SK-N-MC (cell line): ENCODE measurements around the gene RIN3.

ENCODE experiments used
- DNase-seq: peaks from one replicate; pipeline ENCODE4 v3.0.0-alpha.2; 2011; ENCODE audit warnings: low read depth, low spot score
- H3K27ac ChIP-seq: fragments of 200-600 bp; sonication (generic); 2 replicates; pipeline ENCODE4 v1.5.1; 2016; ENCODE audit warnings: mixed run types
- H3K36me3 ChIP-seq: fragments of 200-600 bp; sonication (generic); 2 replicates; pipeline ENCODE4 v1.6.1; 2017; ENCODE audit warnings: antibody characterized with exemption, low read length, mixed read lengths; ENCODE audit not compliant: insufficient read depth
- H3K4me3 ChIP-seq: fragments of 200-600 bp; sonication (generic); 2 replicates; pipeline ENCODE4 v1.5.1; 2016
- H3K9ac ChIP-seq: fragments of 200-600 bp; sonication (generic); 2 replicates; pipeline ENCODE4 v1.8.0; 2017; ENCODE audit warnings: mixed run types, mixed read lengths; ENCODE audit not compliant: insufficient read length
- H3K9me3 ChIP-seq: fragments of 200-600 bp; sonication (generic); 2 replicates; pipeline ENCODE4 v1.6.1; 2017; ENCODE audit warnings: low read depth, mild to moderate bottlenecking, antibody characterized with exemption, low read length, moderate library complexity, mixed read lengths
- EZH2 ChIP-seq: fragments of 200-600 bp; sonication (generic); IDR thresholded peaks from one replicate; pipeline ENCODE4 v1.6.1; 2017; ENCODE audit warnings: antibody characterized with exemption
- FOXP2 ChIP-seq: optimal IDR thresholded peaks from 2 replicates; pipeline ENCODE3; 2011; ENCODE audit warnings: mild to moderate bottlenecking, moderate library complexity; ENCODE audit not compliant: insufficient read depth; ENCODE audit errors: extremely low read length, control extremely low read depth
- POLR2AphosphoS5 ChIP-seq: IDR thresholded peaks from 2 replicates; pipeline ENCODE4 v1.6.1; 2012; ENCODE audit warnings: mild to moderate bottlenecking, low read depth, low read length, borderline replicate concordance

RIN3 gene

GRCh38 chr14:92617581-92617980, 104.0 kb downstream of the RIN3 start:
- Histone ChIP-seq H3K27ac (no peak overlapping the region), H3K9ac (no peak overlapping the region), H3K9me3 (no peaks in the 10 kb centered on the region), H3K36me3 (no peaks in the 10 kb centered on the region), H3K4me3 (no peak overlapping the region)
- DNase-seq: no peak
- TF ChIP-seq POLR2AphosphoS5 (no peak), FOXP2 (no peak), EZH2 (no peak)

GRCh38 chr14:92619671-92620456, 106.3 kb downstream of the RIN3 start:
- no peak for DNase-seq
- TF ChIP-seq EZH2 (no peak), POLR2AphosphoS5 (no peak), FOXP2 (no peak)
- no peak overlapping the region for H3K9ac ChIP-seq
- H3K9me3 ChIP-seq: no peaks in the 10 kb centered on the region
- no peak overlapping the region for H3K27ac ChIP-seq
- no peak overlapping the region for H3K4me3 ChIP-seq
- H3K36me3 ChIP-seq: no peaks in the 10 kb centered on the region

- Histone ChIP-seq H3K4me3 (no peak overlapping the region), H3K36me3 (no peaks in the 10 kb centered on the region), H3K27ac (no peak overlapping the region), H3K9ac (no peak overlapping the region), H3K9me3 (no peaks in the 10 kb centered on the region)
- DNase-seq: no peak
- TF ChIP-seq FOXP2 (no peak), EZH2 (no peak), POLR2AphosphoS5 (no peak)
Observed at GRCh38 chr14:92622311-92622710, 108.7 kb downstream of the RIN3 start.

GRCh38 chr14:92624764-92625163, 111.2 kb downstream of the RIN3 start:
- no peak for DNase-seq
- H3K9me3 ChIP-seq: no peaks in the 10 kb centered on the region
- TF ChIP-seq POLR2AphosphoS5: no peak
- no peak for TF ChIP-seq FOXP2
- TF ChIP-seq EZH2: no peak
- H3K4me3 ChIP-seq: no peak overlapping the region
- no peak overlapping the region for H3K27ac ChIP-seq
- no peak overlapping the region for H3K9ac ChIP-seq
- no peaks in the 10 kb centered on the region for H3K36me3 ChIP-seq

- TF ChIP-seq FOXP2 (no peak), POLR2AphosphoS5 (no peak), EZH2 (no peak)
Observed at GRCh38 chr14:92625213-92625612, 111.6 kb downstream of the RIN3 start.

GRCh38 chr14:92626041-92626440, 112.5 kb downstream of the RIN3 start:
- H3K27ac ChIP-seq: no peak overlapping the region
- TF ChIP-seq FOXP2 (no peak), EZH2 (no peak), POLR2AphosphoS5 (no peak)
- H3K36me3 ChIP-seq: no peaks in the 10 kb centered on the region
- no peaks in the 10 kb centered on the region for H3K9me3 ChIP-seq
- H3K4me3 ChIP-seq: no peak overlapping the region
- DNase-seq: no peak
- H3K9ac ChIP-seq: no peak overlapping the region

More at GRCh38 chr14:92625213-92625612, 111.6 kb downstream of the RIN3 start:
- no peak overlapping the region for H3K27ac ChIP-seq
- DNase-seq: no peak
- H3K9ac ChIP-seq: no peak overlapping the region
- no peaks in the 10 kb centered on the region for H3K36me3 ChIP-seq
- H3K4me3 ChIP-seq: no peak overlapping the region
- no peaks in the 10 kb centered on the region for H3K9me3 ChIP-seq

- TF ChIP-seq EZH2: no peak
- TF ChIP-seq POLR2AphosphoS5: no peak
- TF ChIP-seq FOXP2: no peak
- no peak overlapping the region for H3K9ac ChIP-seq
- no peak overlapping the region for H3K27ac ChIP-seq
- no peak for DNase-seq
- no peaks in the 10 kb centered on the region for H3K36me3 ChIP-seq
- H3K4me3 ChIP-seq: no peak overlapping the region
- no peaks in the 10 kb centered on the region for H3K9me3 ChIP-seq
Observed at GRCh38 chr14:92627707-92628215, 114.2 kb downstream of the RIN3 start.

- Histone ChIP-seq H3K9me3 (no peaks in the 10 kb centered on the region), H3K4me3 (no peak overlapping the region), H3K36me3 (no peaks in the 10 kb centered on the region), H3K9ac (no peak overlapping the region), H3K27ac (no peak overlapping the region)
- DNase-seq: no peak
- no peak for TF ChIP-seq POLR2AphosphoS5
- TF ChIP-seq EZH2: no peak
- no peak for TF ChIP-seq FOXP2
Observed at GRCh38 chr14:92628636-92629035, 115.1 kb downstream of the RIN3 start.

GRCh38 chr14:92630367-92630766, 116.8 kb downstream of the RIN3 start:
- no peak for TF ChIP-seq EZH2
- no peak for TF ChIP-seq POLR2AphosphoS5
- H3K36me3 ChIP-seq: no peaks in the 10 kb centered on the region
- no peak overlapping the region for H3K27ac ChIP-seq
- no peak overlapping the region for H3K4me3 ChIP-seq
- DNase-seq: no peak
- no peaks in the 10 kb centered on the region for H3K9me3 ChIP-seq
- H3K9ac ChIP-seq: no peak overlapping the region
